Measurements from ENCODE around the gene CYSTM1. TPM values are rescaled to one million over a fixed set of nuclear protein-coding genes. Genes with fewer than 3 reads are reported as not detected.

Gene CYSTM1
- total RNA-seq, 1 experiment from 2014 or later, result 43.3 TPM

DNA sequence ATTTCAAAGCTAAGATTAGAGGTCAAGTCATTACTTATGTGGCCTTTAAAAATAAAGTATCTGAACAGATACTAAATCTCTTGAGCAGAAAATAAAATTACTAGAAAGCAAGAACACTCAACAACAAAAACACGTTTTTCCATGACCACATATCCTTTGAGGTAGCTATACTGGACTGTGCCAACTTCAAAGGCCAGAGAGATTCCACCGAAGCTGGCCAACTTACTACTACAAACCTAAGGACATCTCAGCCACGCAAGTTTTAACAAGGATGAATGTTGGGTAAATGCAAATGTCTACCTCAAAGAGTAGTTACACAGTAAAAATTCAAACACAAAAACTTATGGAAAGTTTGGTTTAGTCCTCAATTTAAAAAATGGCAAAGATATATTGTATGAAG, 109.0 kb downstream of the CYSTM1 start:
- H3K9me3 ChIP-seq (ENCODE audit: low read length), result no peaks in the 10 kb centered on the region
- H3K27ac ChIP-seq (ENCODE audit: low read length), result no peak overlapping the region
- no peaks in the 10 kb centered on the region for H3F3A ChIP-seq (ENCODE audit: low read length, unreplicated experiment)
- H3K9ac ChIP-seq (ENCODE audit: low read length), result no peak overlapping the region
- ChIA-PET CTCF (no interaction called here), POLR2A (ENCODE audit: unreplicated experiment) (no interaction called here)
- DNase-seq, result no peak
- no peak overlapping the region for H3K4me2 ChIP-seq (ENCODE audit: low read length)
- peaks cover 4% of the 10 kb centered on the region; the same call in 1 of the 2 replicates for H3K4me1 ChIP-seq (ENCODE audit: insufficient read depth, low read length)
- H3K36me3 ChIP-seq (ENCODE audit: low read depth, low read length), result no peaks in the 10 kb centered on the region
- no TSS peak for BruUV-seq (replicated peaks)
- peaks cover 59% of the 10 kb centered on the region for H3K79me2 ChIP-seq (ENCODE audit: low read length)
- no peak overlapping the region for H3K4me3 ChIP-seq (ENCODE audit: low read length)
- H3K27me3 ChIP-seq (ENCODE audit: low read length), result no peaks in the 10 kb centered on the region
- TF ChIP-seq, protein P1, sequence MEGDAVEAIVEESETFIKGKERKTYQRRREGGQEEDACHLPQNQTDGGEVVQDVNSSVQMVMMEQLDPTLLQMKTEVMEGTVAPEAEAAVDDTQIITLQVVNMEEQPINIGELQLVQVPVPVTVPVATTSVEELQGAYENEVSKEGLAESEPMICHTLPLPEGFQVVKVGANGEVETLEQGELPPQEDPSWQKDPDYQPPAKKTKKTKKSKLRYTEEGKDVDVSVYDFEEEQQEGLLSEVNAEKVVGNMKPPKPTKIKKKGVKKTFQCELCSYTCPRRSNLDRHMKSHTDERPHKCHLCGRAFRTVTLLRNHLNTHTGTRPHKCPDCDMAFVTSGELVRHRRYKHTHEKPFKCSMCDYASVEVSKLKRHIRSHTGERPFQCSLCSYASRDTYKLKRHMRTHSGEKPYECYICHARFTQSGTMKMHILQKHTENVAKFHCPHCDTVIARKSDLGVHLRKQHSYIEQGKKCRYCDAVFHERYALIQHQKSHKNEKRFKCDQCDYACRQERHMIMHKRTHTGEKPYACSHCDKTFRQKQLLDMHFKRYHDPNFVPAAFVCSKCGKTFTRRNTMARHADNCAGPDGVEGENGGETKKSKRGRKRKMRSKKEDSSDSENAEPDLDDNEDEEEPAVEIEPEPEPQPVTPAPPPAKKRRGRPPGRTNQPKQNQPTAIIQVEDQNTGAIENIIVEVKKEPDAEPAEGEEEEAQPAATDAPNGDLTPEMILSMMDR (conservative IDR thresholded peaks at IDR 0.05; ENCODE audit: low read depth, low read length), result no peak
- TF ChIP-seq EZH2 (IDR thresholded peaks at IDR 0.05; ENCODE audit: low read length, unreplicated experiment) (no peak), EZH2phosphoT487 (IDR thresholded peaks at IDR 0.05; ENCODE audit: borderline replicate concordance, low read length) (no peak)
- no peak overlapping the region for H2AFZ ChIP-seq (ENCODE audit: low read length)
- H4K20me1 ChIP-seq (ENCODE audit: low read length), result no peaks in the 10 kb centered on the region
- no peaks in the 10 kb centered on the region for H3K9me2 ChIP-seq (replicated peaks; ENCODE audit: low read length)
- no peak for ATAC-seq
- intact Hi-C loops (cut with micrococcal nuclease), result no loop called here

DNA sequence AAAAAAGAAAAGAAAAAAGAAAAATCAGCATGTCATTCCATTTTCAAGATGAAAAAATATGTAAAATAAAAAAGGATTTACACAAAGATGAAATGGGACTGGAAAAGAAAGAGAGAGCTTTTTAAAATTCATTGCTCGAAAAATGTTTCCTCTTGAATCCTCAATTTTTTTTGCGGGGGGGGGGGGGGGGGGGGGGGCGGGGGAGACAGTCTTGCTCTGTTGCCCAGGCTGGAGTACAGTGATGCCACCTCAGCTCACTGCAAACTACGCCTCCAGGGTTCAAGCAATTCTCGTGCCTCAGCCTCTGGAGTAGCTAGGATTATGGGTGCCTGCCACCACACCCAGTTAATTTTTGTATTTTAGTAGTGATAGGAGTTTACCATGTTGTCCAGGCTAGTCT, 111.4 kb downstream of the CYSTM1 start:
- Histone ChIP-seq H3K4me1 (ENCODE audit: insufficient read depth, low read length) (peaks cover 5% of the 10 kb centered on the region; the same call in 1 of the 2 replicates), H3F3A (ENCODE audit: low read length, unreplicated experiment) (no peaks in the 10 kb centered on the region), H3K4me3 (ENCODE audit: low read length) (no peak overlapping the region), H3K4me2 (ENCODE audit: low read length) (no peak overlapping the region), H3K9me2 (replicated peaks; ENCODE audit: low read length) (no peaks in the 10 kb centered on the region), H3K27ac (ENCODE audit: low read length) (no peak overlapping the region), H3K36me3 (ENCODE audit: low read depth, low read length) (no peaks in the 10 kb centered on the region), H3K9me3 (ENCODE audit: low read length) (no peaks in the 10 kb centered on the region), H2AFZ (ENCODE audit: low read length) (no peak overlapping the region), H3K79me2 (ENCODE audit: low read length) (peaks cover 83% of the 10 kb centered on the region), H4K20me1 (ENCODE audit: low read length) (no peaks in the 10 kb centered on the region), H3K27me3 (ENCODE audit: low read length) (no peaks in the 10 kb centered on the region), H3K9ac (ENCODE audit: low read length) (no peak overlapping the region)
- ChIA-PET POLR2A (ENCODE audit: unreplicated experiment) (interaction anchor here (0.7 kb wide), 2 partner anchors 25 to 53 kb away, joined by 3 to 7 read pairs; no protein-coding TSS in a partner anchor), CTCF (no interaction called here)
- TF ChIP-seq, protein P1 (conservative IDR thresholded peaks at IDR 0.05; ENCODE audit: low read depth, low read length), result no peak
- TF ChIP-seq EZH2phosphoT487 (IDR thresholded peaks at IDR 0.05; ENCODE audit: borderline replicate concordance, low read length), result no peak
- BruUV-seq (replicated peaks), result no TSS peak
- intact Hi-C loops (cut with micrococcal nuclease), result no loop called here
- ATAC-seq, result no peak
- no peak for DNase-seq

DNA sequence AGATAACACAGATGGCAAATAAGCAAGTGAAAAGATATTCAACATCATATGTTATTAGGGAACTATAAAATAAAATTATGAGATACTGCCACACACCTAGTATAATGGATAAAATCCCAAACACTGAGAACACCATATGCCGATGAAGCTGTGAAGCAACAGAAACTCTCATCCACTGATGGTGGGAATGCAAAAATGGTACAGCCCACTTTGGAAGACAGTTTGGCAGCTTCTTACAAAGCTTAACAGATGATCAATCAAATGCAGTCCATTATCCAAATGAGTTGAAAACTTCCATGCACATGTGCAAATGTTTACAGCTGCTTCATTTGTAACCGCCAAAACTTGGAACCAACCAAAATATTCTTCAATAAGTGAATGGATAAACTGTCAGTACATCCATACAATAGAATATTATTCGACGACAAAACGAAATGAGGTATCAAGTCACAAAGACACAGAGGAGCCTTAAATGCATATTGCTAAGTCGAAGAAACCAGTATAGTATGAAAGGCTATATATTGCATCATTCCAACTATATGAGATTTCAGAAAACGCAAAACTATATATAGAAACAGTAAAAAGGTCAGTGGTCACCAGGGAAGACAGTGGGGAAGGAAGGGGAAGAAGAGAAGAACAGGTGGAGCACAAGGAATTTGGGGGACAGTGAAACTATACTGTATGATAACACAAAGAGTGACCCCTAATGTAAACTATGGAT, 113.0 kb downstream of the CYSTM1 start:
- TF ChIP-seq EZH2 (IDR thresholded peaks at IDR 0.05; ENCODE audit: low read length, unreplicated experiment), result no peak
- DNase-seq, result no peak
- H3K9ac ChIP-seq (ENCODE audit: low read length), result no peak overlapping the region
- H3K4me3 ChIP-seq (ENCODE audit: low read length), result no peak overlapping the region
- CTCF ChIA-PET, result no interaction called here
- H3K4me1 ChIP-seq (ENCODE audit: insufficient read depth, low read length), result peaks cover 20% of the 10 kb centered on the region
- no peaks in the 10 kb centered on the region for H3K9me2 ChIP-seq (replicated peaks; ENCODE audit: low read length)
- no peaks in the 10 kb centered on the region for H3F3A ChIP-seq (ENCODE audit: low read length, unreplicated experiment)
- H2AFZ ChIP-seq (ENCODE audit: low read length), result no peak overlapping the region
- no TSS peak for BruUV-seq (replicated peaks)
- no peak for ATAC-seq
- H3K36me3 ChIP-seq (ENCODE audit: low read depth, low read length), result no peaks in the 10 kb centered on the region
- POLR2A ChIA-PET (ENCODE audit: unreplicated experiment), result no interaction called here
- no peak overlapping the region for H3K27ac ChIP-seq (ENCODE audit: low read length)
- peaks cover 4% of the 10 kb centered on the region; the same call in 1 of the 2 replicates for H4K20me1 ChIP-seq (ENCODE audit: low read length)
- H3K27me3 ChIP-seq (ENCODE audit: low read length), result no peaks in the 10 kb centered on the region
- H3K4me2 ChIP-seq (ENCODE audit: low read length), result no peak overlapping the region
- H3K9me3 ChIP-seq (ENCODE audit: low read length), result no peaks in the 10 kb centered on the region
- intact Hi-C loops (cut with micrococcal nuclease), result no loop called here
- peaks cover 90% of the 10 kb centered on the region for H3K79me2 ChIP-seq (ENCODE audit: low read length)
